IPS-18a (cell line): Measurements from ENCODE around the gene GPC3.

ENCODE experiments used
- H3K27ac ChIP-seq: one replicate; pipeline ENCODE4 v1.5.1; 2013; ENCODE audit warnings: low read length
- H3K27me3 ChIP-seq: one replicate; pipeline ENCODE4 v1.6.1; 2013; ENCODE audit warnings: mild to moderate bottlenecking, low read length; ENCODE audit not compliant: control insufficient read depth, insufficient read depth
- H3K36me3 ChIP-seq: one replicate; pipeline ENCODE4 v1.6.1; 2013; ENCODE audit warnings: low read depth, low read length; ENCODE audit not compliant: control insufficient read depth
- H3K4me1 ChIP-seq: one replicate; pipeline ENCODE4 v1.6.1; 2013; ENCODE audit warnings: low read depth, low read length; ENCODE audit not compliant: control insufficient read depth
- H3K4me3 ChIP-seq: one replicate; pipeline ENCODE4 v1.5.1; 2013; ENCODE audit warnings: low read length
- H3K9ac ChIP-seq: one replicate; pipeline ENCODE4 v1.6.1; 2013; ENCODE audit warnings: mild to moderate bottlenecking, low read length, moderate library complexity
- H3K9me3 ChIP-seq: one replicate; pipeline ENCODE4 v1.6.1; 2013; ENCODE audit warnings: low read depth, low read length; ENCODE audit not compliant: control insufficient read depth

Gene GPC3

DNA sequence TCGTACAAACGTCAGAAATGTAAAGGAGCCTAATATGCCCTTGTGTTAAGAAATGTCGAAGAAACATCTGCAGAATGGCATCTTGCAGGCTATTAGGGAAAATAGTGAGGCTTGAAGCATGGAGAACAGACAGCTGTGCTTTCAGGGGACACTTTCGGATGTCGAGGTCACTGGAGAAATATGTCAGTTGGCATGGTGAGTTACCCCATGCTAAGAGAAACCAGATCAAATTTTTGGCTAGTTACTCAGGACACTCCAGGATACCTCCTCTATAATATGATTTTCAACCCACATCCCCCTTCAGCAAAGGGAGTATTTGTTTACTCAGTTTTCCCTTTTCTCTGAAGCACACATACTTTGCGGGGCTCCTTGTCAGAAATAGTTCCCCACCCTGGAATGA, 171.4 kb downstream of the GPC3 start:
- no peaks in the 10 kb centered on the region for H3K4me1 ChIP-seq
- no peak overlapping the region for H3K9ac ChIP-seq
- no peaks in the 10 kb centered on the region for H3K27me3 ChIP-seq
- H3K4me3 ChIP-seq, result no peak overlapping the region
- no peaks in the 10 kb centered on the region for H3K36me3 ChIP-seq
- H3K9me3 ChIP-seq, result peaks cover 18% of the 10 kb centered on the region
- H3K27ac ChIP-seq, result no peak overlapping the region

- Histone ChIP-seq H3K9me3 (peaks cover 18% of the 10 kb centered on the region), H3K9ac (no peak overlapping the region), H3K27me3 (no peaks in the 10 kb centered on the region), H3K36me3 (no peaks in the 10 kb centered on the region), H3K27ac (no peak overlapping the region), H3K4me1 (no peaks in the 10 kb centered on the region), H3K4me3 (no peak overlapping the region)
Observed at GRCh38 chrX:133812402-133812801, 173.0 kb downstream of the GPC3 start.

- Histone ChIP-seq H3K9me3 (peaks cover 12% of the 10 kb centered on the region), H3K4me3 (no peak overlapping the region), H3K9ac (no peak overlapping the region), H3K36me3 (no peaks in the 10 kb centered on the region), H3K27me3 (no peaks in the 10 kb centered on the region), H3K27ac (no peak overlapping the region), H3K4me1 (no peaks in the 10 kb centered on the region)
Observed at GRCh38 chrX:133810925-133811324, 174.5 kb downstream of the GPC3 start.

DNA sequence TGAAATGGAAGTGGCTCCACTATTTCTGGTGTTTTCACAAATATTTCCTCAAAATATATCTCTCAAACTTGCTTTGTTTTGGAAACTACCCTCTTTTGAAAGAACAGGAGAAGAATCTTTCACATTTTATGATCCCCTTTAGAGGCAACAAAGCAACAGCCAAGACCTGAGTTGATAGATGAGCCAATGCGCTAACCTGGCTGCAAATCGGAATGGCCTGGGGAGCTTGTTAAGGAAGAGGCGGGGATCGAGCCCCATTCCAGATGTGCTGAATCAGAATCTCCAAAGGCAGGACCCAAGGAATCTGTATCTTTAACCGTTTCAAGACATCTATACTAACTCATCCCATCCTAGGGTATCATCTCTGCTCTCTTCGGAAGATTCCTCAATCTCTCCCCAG, 181.3 kb downstream of the GPC3 start:
- H3K36me3 ChIP-seq, result no peaks in the 10 kb centered on the region
- H3K9me3 ChIP-seq, result peaks cover 9% of the 10 kb centered on the region
- no peak overlapping the region for H3K4me3 ChIP-seq
- H3K4me1 ChIP-seq, result no peaks in the 10 kb centered on the region
- no peaks in the 10 kb centered on the region for H3K27me3 ChIP-seq
- H3K9ac ChIP-seq, result no peak overlapping the region
- no peak overlapping the region for H3K27ac ChIP-seq

DNA sequence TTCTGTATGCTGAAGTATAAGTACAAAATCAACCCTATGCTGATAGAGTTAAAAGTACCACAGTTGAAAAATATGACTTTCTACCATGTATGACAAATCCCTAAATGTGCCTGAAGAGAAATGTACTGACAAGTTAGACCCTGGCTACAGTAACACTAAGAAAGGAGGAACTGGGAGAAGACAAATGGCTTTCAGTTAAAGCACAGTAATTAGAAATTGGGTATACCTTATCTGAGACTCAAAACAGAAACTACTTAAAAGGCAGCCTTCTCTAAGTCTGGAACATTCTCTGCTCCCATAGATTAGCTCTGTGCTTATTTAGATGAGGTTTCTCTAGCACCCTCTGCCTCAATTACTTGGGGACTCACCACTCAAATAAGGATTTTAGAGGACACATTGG, 189.1 kb downstream of the GPC3 start:
- Histone ChIP-seq H3K27me3 (no peaks in the 10 kb centered on the region), H3K36me3 (no peaks in the 10 kb centered on the region), H3K9me3 (peaks cover 13% of the 10 kb centered on the region), H3K4me3 (no peak overlapping the region), H3K9ac (no peak overlapping the region), H3K4me1 (no peaks in the 10 kb centered on the region), H3K27ac (no peak overlapping the region)

DNA sequence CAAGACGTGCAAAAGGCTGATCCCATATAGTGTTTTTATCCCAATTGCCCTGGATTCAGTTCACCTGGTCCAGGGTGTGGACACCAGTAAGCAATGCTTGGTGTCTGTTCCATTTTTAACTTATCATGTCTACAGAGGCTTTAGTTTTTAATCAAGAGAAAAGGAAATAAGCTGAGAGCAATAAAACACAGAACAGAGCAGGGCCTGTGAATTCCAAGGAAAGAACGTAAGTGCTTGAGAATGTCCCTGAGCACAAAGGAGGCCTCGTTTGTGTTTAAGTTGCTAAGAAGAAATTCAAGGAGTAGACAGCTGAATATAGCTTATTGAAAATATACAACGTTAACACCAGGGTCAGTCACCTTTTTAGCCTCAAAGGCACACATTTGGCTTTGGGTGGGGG, 191.3 kb downstream of the GPC3 start:
- no peak overlapping the region for H3K4me3 ChIP-seq
- peaks cover 8% of the 10 kb centered on the region for H3K9me3 ChIP-seq
- no peaks in the 10 kb centered on the region for H3K36me3 ChIP-seq
- no peaks in the 10 kb centered on the region for H3K27me3 ChIP-seq
- no peaks in the 10 kb centered on the region for H3K4me1 ChIP-seq
- no peak overlapping the region for H3K9ac ChIP-seq
- H3K27ac ChIP-seq, result no peak overlapping the region

- Histone ChIP-seq H3K9ac (no peak overlapping the region), H3K4me3 (no peak overlapping the region), H3K4me1 (no peaks in the 10 kb centered on the region), H3K9me3 (peaks cover 8% of the 10 kb centered on the region), H3K27me3 (no peaks in the 10 kb centered on the region), H3K27ac (no peak overlapping the region), H3K36me3 (no peaks in the 10 kb centered on the region)
Observed at GRCh38 chrX:133793626-133794025, 191.8 kb downstream of the GPC3 start.

- H3K27ac ChIP-seq, result no peak overlapping the region
- peak overlapping the region; percentile 31 for H3K4me3 ChIP-seq
- no peaks in the 10 kb centered on the region for H3K27me3 ChIP-seq
- H3K9ac ChIP-seq, result no peak overlapping the region
- no peaks in the 10 kb centered on the region for H3K36me3 ChIP-seq
- no peaks in the 10 kb centered on the region for H3K4me1 ChIP-seq
- peaks cover 8% of the 10 kb centered on the region for H3K9me3 ChIP-seq
Observed at GRCh38 chrX:133792198-133792953, 193.0 kb downstream of the GPC3 start.

- no peaks in the 10 kb centered on the region for H3K36me3 ChIP-seq
- no peaks in the 10 kb centered on the region for H3K9me3 ChIP-seq
- H3K4me1 ChIP-seq, result no peaks in the 10 kb centered on the region
- no peaks in the 10 kb centered on the region for H3K27me3 ChIP-seq
- H3K27ac ChIP-seq, result no peak overlapping the region
- no peak overlapping the region for H3K4me3 ChIP-seq
- H3K9ac ChIP-seq, result no peak overlapping the region
Observed at GRCh38 chrX:133789829-133790228, 195.6 kb downstream of the GPC3 start.

GRCh38 chrX:133786382-133786781, 199.0 kb downstream of the GPC3 start:
- Histone ChIP-seq H3K4me3 (no peak overlapping the region), H3K36me3 (no peaks in the 10 kb centered on the region), H3K4me1 (peaks cover 8% of the 10 kb centered on the region), H3K27ac (no peak overlapping the region), H3K9ac (no peak overlapping the region), H3K9me3 (peaks cover 4% of the 10 kb centered on the region), H3K27me3 (no peaks in the 10 kb centered on the region)

- Histone ChIP-seq H3K9ac (no peak overlapping the region), H3K27me3 (no peaks in the 10 kb centered on the region)
Observed at GRCh38 chrX:133783274-133783673, 202.1 kb downstream of the GPC3 start.

GRCh38 chrX:133781174-133781573, 204.2 kb downstream of the GPC3 start:
- Histone ChIP-seq H3K27me3 (no peaks in the 10 kb centered on the region), H3K4me1 (peaks cover 8% of the 10 kb centered on the region), H3K9me3 (peaks cover 4% of the 10 kb centered on the region), H3K4me3 (no peak overlapping the region), H3K36me3 (no peaks in the 10 kb centered on the region), H3K27ac (no peak overlapping the region), H3K9ac (no peak overlapping the region)

More at GRCh38 chrX:133783274-133783673, 202.1 kb downstream of the GPC3 start:
- Histone ChIP-seq H3K9me3 (peaks cover 4% of the 10 kb centered on the region), H3K36me3 (no peaks in the 10 kb centered on the region), H3K27ac (no peak overlapping the region), H3K4me3 (no peak overlapping the region), H3K4me1 (peaks cover 8% of the 10 kb centered on the region)
